WTC11 (cell line): ENCODE data around the gene TEX9. TPM values are rescaled to one million over a fixed set of nuclear protein-coding genes. Genes with fewer than 3 reads are reported as not detected.
A peak's percentile ranks its signal among the peaks of the same experiment; 100 is the strongest.
"Not testable (repeated sequence)": the region's sequence is repeated elsewhere in the genome, so short reads cannot be mapped to it uniquely, and the experiment has no call there.

ENCODE experiments used
- ATAC-seq: fragments of 200-7000 bp; cut with Tn5 transposase; 2 replicates; pipeline ENCODE4 v1.10.0; 2021; ENCODE audit warnings: mild to moderate bottlenecking, moderate library complexity
- CTCF ChIA-PET: fragments of 300-600 bp; sonication (Branson Sonifier 250); formaldehyde crosslinking; loops from one replicate; lab custom pipeline; 2021; ENCODE audit warnings: antibody characterized with exemption; lab: Charles Lee
- POLR2A ChIA-PET: fragments of 350-600 bp; sonication (Branson Sonifier 250); formaldehyde crosslinking; loops from one replicate; lab custom pipeline; 2021; ENCODE audit warnings: antibody characterized with exemption; lab: Charles Lee
- DNase-seq: peaks from one replicate; pipeline ENCODE4 v3.0.0; 2021; ENCODE audit warnings: low spot score
- H3K27ac Mint-ChIP-seq: 2 replicates; pipeline ENCODE4 v1.8.0; 2021; ENCODE audit warnings: mixed read lengths
- H3K27me3 Mint-ChIP-seq: 2 replicates; pipeline ENCODE4 v1.8.0; 2021; ENCODE audit warnings: low read depth, mild to moderate bottlenecking, moderate library complexity, mixed read lengths
- H3K36me3 Mint-ChIP-seq: 2 replicates; pipeline ENCODE4 v1.8.0; 2021; ENCODE audit warnings: mixed read lengths
- H3K4me1 Mint-ChIP-seq: 2 replicates; pipeline ENCODE4 v1.8.0; 2022; ENCODE audit warnings: mixed read lengths
- H3K4me3 Mint-ChIP-seq: 2 replicates; pipeline ENCODE4 v1.8.0; 2021; ENCODE audit warnings: mild to moderate bottlenecking, moderate library complexity, mixed read lengths
- H3K9me3 Mint-ChIP-seq: 2 replicates; pipeline ENCODE4 v1.8.0; 2021; ENCODE audit warnings: mixed read lengths
- ELF4 ChIP-seq: sonication (generic); formaldehyde crosslinking; IDR thresholded peaks from 2 replicates; pipeline ENCODE4 v1.8.1; 2022; ENCODE audit warnings: low read depth, mild to moderate bottlenecking, moderate library complexity, missing genetic modification reagents
- ESRRA ChIP-seq: sonication (generic); formaldehyde crosslinking; IDR thresholded peaks from 2 replicates; pipeline ENCODE4 v1.8.1; 2022; ENCODE audit warnings: mild to moderate bottlenecking, missing genetic modification reagents, borderline replicate concordance
- GABPB1 ChIP-seq: sonication (generic); formaldehyde crosslinking; IDR thresholded peaks from 2 replicates; pipeline ENCODE4 v1.8.1; 2023; ENCODE audit warnings: mild to moderate bottlenecking, missing genetic modification reagents
- GRHL2 ChIP-seq: fragments of 250-450 bp; sonication (Bioruptor Pico); IDR thresholded peaks from 2 replicates; pipeline ENCODE4 v1.8.0; 2022; ENCODE audit warnings: mild to moderate bottlenecking, moderate library complexity; ENCODE audit not compliant: insufficient replicate concordance, severe bottlenecking
- HMGXB4 ChIP-seq: sonication (generic); formaldehyde crosslinking; IDR thresholded peaks from 2 replicates; pipeline ENCODE4 v1.8.1; 2023; ENCODE audit warnings: mild to moderate bottlenecking, moderate library complexity, missing genetic modification reagents
- MXD4 ChIP-seq: fragments of 250-450 bp; sonication (Bioruptor Pico); IDR thresholded peaks from 2 replicates; pipeline ENCODE4 v1.8.0; 2021; ENCODE audit warnings: mild to moderate bottlenecking, moderate library complexity, borderline replicate concordance
- NR3C1 ChIP-seq: sonication (generic); formaldehyde crosslinking; conservative IDR thresholded peaks from 2 replicates; pipeline ENCODE4 v1.8.1; 2023; ENCODE audit warnings: low read depth, mild to moderate bottlenecking, missing genetic modification reagents
- OVOL2 ChIP-seq: fragments of 250-450 bp; sonication (Bioruptor Pico); IDR thresholded peaks from 2 replicates; pipeline ENCODE4 v1.9.0; 2021; ENCODE audit warnings: mild to moderate bottlenecking, borderline replicate concordance
- TEAD4 ChIP-seq: sonication (generic); formaldehyde crosslinking; IDR thresholded peaks from 2 replicates; pipeline ENCODE4 v1.8.0; 2022; ENCODE audit warnings: mild to moderate bottlenecking, missing genetic modification reagents
- ZNF121 ChIP-seq: sonication (generic); formaldehyde crosslinking; IDR thresholded peaks from 2 replicates; pipeline ENCODE4 v1.8.0; 2023; ENCODE audit warnings: missing genetic modification reagents
- ZNF138 ChIP-seq: sonication (generic); formaldehyde crosslinking; conservative IDR thresholded peaks from 2 replicates; pipeline ENCODE4 v1.8.1; 2022; ENCODE audit warnings: mild to moderate bottlenecking, moderate library complexity, missing genetic modification reagents
- ZNF232 ChIP-seq: sonication (generic); formaldehyde crosslinking; IDR thresholded peaks from 2 replicates; pipeline ENCODE4 v1.8.0; 2022; ENCODE audit warnings: mild to moderate bottlenecking, missing genetic modification reagents
- ZNF423 ChIP-seq: fragments of 250-450 bp; sonication (Bioruptor Pico); IDR thresholded peaks from 2 replicates; pipeline ENCODE4 v2.1.2; 2022; ENCODE audit warnings: mild to moderate bottlenecking, moderate library complexity
- total RNA-seq: library from RNA; stranded (reverse); gene quantifications from 3 replicates; pipeline ENCODE4 v1.2.3, GENCODE V29; 2021
- TF ChIP-seq, protein P1 (sequence below): sonication (generic); formaldehyde crosslinking; IDR thresholded peaks from 2 replicates; pipeline ENCODE4 v1.8.0; 2023; ENCODE audit warnings: missing genetic modification reagents, mild to moderate bottlenecking, borderline replicate concordance
- TF ChIP-seq, protein P2 (sequence below): sonication (generic); formaldehyde crosslinking; IDR thresholded peaks from 2 replicates; pipeline ENCODE4 v1.8.1; 2023; ENCODE audit warnings: mild to moderate bottlenecking, missing genetic modification reagents, moderate library complexity
- TF ChIP-seq, protein P3 (sequence below): sonication (generic); formaldehyde crosslinking; IDR thresholded peaks from 2 replicates; pipeline ENCODE4 v1.8.0; 2022; ENCODE audit warnings: mild to moderate bottlenecking, missing genetic modification reagents
- TF ChIP-seq, protein P4 (sequence below): sonication (generic); formaldehyde crosslinking; conservative IDR thresholded peaks from 2 replicates; pipeline ENCODE4 v1.8.1; 2022; ENCODE audit warnings: mild to moderate bottlenecking, missing genetic modification reagents
- TF ChIP-seq, protein P5 (sequence below): sonication (generic); formaldehyde crosslinking; IDR thresholded peaks from 2 replicates; pipeline ENCODE4 v1.8.0; 2022; ENCODE audit warnings: mild to moderate bottlenecking, missing genetic modification reagents

Gene TEX9
- total RNA-seq, 1 experiment from 2014 or later: 12.2 TPM

GRCh38 chr15:56394909-56395308 lies 29.7 kb downstream of the TEX9 start:
- H3K27ac Mint-ChIP-seq: no peak overlapping the region
- peaks cover 32% of the 10 kb centered on the region for H3K36me3 Mint-ChIP-seq
- ChIA-PET POLR2A (no interaction called here), CTCF (no interaction called here)
- no peak overlapping the region for H3K4me3 Mint-ChIP-seq
- H3K9me3 Mint-ChIP-seq: peaks cover 25% of the 10 kb centered on the region
- H3K27me3 Mint-ChIP-seq: no peaks in the 10 kb centered on the region
- DNase-seq (no peak), ATAC-seq (no peak)
- no peak for TF ChIP-seq NR3C1 (CRISPR knock-in tag)
- TF ChIP-seq, protein P1, sequence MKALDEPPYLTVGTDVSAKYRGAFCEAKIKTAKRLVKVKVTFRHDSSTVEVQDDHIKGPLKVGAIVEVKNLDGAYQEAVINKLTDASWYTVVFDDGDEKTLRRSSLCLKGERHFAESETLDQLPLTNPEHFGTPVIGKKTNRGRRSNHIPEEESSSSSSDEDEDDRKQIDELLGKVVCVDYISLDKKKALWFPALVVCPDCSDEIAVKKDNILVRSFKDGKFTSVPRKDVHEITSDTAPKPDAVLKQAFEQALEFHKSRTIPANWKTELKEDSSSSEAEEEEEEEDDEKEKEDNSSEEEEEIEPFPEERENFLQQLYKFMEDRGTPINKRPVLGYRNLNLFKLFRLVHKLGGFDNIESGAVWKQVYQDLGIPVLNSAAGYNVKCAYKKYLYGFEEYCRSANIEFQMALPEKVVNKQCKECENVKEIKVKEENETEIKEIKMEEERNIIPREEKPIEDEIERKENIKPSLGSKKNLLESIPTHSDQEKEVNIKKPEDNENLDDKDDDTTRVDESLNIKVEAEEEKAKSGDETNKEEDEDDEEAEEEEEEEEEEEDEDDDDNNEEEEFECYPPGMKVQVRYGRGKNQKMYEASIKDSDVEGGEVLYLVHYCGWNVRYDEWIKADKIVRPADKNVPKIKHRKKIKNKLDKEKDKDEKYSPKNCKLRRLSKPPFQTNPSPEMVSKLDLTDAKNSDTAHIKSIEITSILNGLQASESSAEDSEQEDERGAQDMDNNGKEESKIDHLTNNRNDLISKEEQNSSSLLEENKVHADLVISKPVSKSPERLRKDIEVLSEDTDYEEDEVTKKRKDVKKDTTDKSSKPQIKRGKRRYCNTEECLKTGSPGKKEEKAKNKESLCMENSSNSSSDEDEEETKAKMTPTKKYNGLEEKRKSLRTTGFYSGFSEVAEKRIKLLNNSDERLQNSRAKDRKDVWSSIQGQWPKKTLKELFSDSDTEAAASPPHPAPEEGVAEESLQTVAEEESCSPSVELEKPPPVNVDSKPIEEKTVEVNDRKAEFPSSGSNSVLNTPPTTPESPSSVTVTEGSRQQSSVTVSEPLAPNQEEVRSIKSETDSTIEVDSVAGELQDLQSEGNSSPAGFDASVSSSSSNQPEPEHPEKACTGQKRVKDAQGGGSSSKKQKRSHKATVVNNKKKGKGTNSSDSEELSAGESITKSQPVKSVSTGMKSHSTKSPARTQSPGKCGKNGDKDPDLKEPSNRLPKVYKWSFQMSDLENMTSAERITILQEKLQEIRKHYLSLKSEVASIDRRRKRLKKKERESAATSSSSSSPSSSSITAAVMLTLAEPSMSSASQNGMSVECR: no peak
- no peak for TF ChIP-seq TEAD4 (CRISPR knock-in tag)
- no peak for TF ChIP-seq ZNF121 (CRISPR knock-in tag)
- TF ChIP-seq, protein P2, sequence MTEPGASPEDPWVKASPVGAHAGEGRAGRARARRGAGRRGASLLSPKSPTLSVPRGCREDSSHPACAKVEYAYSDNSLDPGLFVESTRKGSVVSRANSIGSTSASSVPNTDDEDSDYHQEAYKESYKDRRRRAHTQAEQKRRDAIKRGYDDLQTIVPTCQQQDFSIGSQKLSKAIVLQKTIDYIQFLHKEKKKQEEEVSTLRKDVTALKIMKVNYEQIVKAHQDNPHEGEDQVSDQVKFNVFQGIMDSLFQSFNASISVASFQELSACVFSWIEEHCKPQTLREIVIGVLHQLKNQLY: no peak
- no peak for TF ChIP-seq ZNF138 (CRISPR knock-in tag)
- no peak for TF ChIP-seq OVOL2
- TF ChIP-seq GABPB1 (CRISPR knock-in tag): no peak
- TF ChIP-seq, protein P3, sequence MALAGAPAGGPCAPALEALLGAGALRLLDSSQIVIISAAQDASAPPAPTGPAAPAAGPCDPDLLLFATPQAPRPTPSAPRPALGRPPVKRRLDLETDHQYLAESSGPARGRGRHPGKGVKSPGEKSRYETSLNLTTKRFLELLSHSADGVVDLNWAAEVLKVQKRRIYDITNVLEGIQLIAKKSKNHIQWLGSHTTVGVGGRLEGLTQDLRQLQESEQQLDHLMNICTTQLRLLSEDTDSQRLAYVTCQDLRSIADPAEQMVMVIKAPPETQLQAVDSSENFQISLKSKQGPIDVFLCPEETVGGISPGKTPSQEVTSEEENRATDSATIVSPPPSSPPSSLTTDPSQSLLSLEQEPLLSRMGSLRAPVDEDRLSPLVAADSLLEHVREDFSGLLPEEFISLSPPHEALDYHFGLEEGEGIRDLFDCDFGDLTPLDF: no peak
- TF ChIP-seq, protein P4, sequence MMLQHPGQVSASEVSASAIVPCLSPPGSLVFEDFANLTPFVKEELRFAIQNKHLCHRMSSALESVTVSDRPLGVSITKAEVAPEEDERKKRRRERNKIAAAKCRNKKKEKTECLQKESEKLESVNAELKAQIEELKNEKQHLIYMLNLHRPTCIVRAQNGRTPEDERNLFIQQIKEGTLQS (CRISPR knock-in tag): no peak
- no peak for TF ChIP-seq ELF4 (CRISPR knock-in tag)
- TF ChIP-seq ESRRA (CRISPR knock-in tag): no peak
- no peak for TF ChIP-seq ZNF232 (CRISPR knock-in tag)
- TF ChIP-seq MXD4 (CRISPR knock-in tag): no peak
- TF ChIP-seq GRHL2 (CRISPR knock-in tag): no peak
- TF ChIP-seq, protein P5, sequence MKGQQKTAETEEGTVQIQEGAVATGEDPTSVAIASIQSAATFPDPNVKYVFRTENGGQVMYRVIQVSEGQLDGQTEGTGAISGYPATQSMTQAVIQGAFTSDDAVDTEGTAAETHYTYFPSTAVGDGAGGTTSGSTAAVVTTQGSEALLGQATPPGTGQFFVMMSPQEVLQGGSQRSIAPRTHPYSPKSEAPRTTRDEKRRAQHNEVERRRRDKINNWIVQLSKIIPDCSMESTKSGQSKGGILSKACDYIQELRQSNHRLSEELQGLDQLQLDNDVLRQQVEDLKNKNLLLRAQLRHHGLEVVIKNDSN (CRISPR knock-in tag): no peak
- no peak for TF ChIP-seq ZNF423 (CRISPR knock-in tag)
- TF ChIP-seq HMGXB4 (CRISPR knock-in tag): no peak
- H3K4me1 Mint-ChIP-seq: peaks cover 13% of the 10 kb centered on the region

GRCh38 chr15:56397325-56397724 lies 32.1 kb downstream of the TEX9 start:
- Mint-ChIP-seq H3K36me3 (peaks cover 53% of the 10 kb centered on the region), H3K27ac (peak overlapping the region; percentile 46), H3K9me3 (peaks cover 48% of the 10 kb centered on the region), H3K4me1 (peaks cover 13% of the 10 kb centered on the region)
- H3K4me3 Mint-ChIP-seq, H3K27me3 Mint-ChIP-seq, POLR2A ChIA-PET, DNase-seq: not testable (repeated sequence)
- ATAC-seq: peak; percentile 64; the same call in 1 of the 2 replicates
- CTCF ChIA-PET: interaction anchor here (0.6 kb wide), 1 partner anchor 845 kb away, joined by 3 read pairs; no protein-coding TSS in a partner anchor

GRCh38 chr15:56399209-56399608 lies 34.0 kb downstream of the TEX9 start:
- ATAC-seq, DNase-seq, POLR2A ChIA-PET, CTCF ChIA-PET, H3K27ac Mint-ChIP-seq, H3K4me3 Mint-ChIP-seq, H3K27me3 Mint-ChIP-seq: not testable (repeated sequence)
- Mint-ChIP-seq H3K4me1 (peaks cover 13% of the 10 kb centered on the region), H3K9me3 (peaks cover 66% of the 10 kb centered on the region), H3K36me3 (peaks cover 67% of the 10 kb centered on the region)
